Activated naive CD8-positive, alpha-beta T cell treated with anti-CD3 and anti-CD28 coated beads, Interleukin-2, amount 50 U/mL, for 24 hours (primary cell): Measurements from ENCODE around the gene COL5A1.

Source experiments
- ATAC-seq: fragments of 150-1000 bp; cut with Tn5 transposase; one replicate; pipeline ENCODE4 v1.10.0; 2021
- DNase-seq: peaks from one replicate; pipeline ENCODE4 v3.0.0; 2021
- H3K27ac Mint-ChIP-seq: one replicate; pipeline ENCODE4 v1.8.0; 2021; ENCODE audit warnings: mild to moderate bottlenecking, mixed read lengths
- H3K27me3 Mint-ChIP-seq: one replicate; pipeline ENCODE4 v1.8.0; 2021; ENCODE audit warnings: mixed read lengths
- H3K36me3 Mint-ChIP-seq: one replicate; pipeline ENCODE4 v1.8.0; 2021; ENCODE audit warnings: low read depth, mixed read lengths
- H3K4me1 Mint-ChIP-seq: one replicate; pipeline ENCODE4 v1.8.0; 2021; ENCODE audit warnings: mixed read lengths
- H3K4me3 Mint-ChIP-seq: one replicate; pipeline ENCODE4 v1.8.0; 2021; ENCODE audit warnings: mild to moderate bottlenecking, moderate library complexity, mixed read lengths
- H3K9me3 Mint-ChIP-seq: one replicate; pipeline ENCODE4 v1.8.0; 2021; ENCODE audit warnings: mixed read lengths

COL5A1 gene

GRCh38 chr9:134748591-134748990 is 107.0 kb downstream of the COL5A1 start:
- Mint-ChIP-seq H3K9me3 (peaks cover 5% of the 10 kb centered on the region), H3K4me3 (no peak overlapping the region), H3K4me1 (no peaks in the 10 kb centered on the region), H3K27me3 (no peaks in the 10 kb centered on the region), H3K36me3 (no peaks in the 10 kb centered on the region), H3K27ac (no peak overlapping the region)
- ATAC-seq, result no peak
- no peak for DNase-seq

GRCh38 chr9:134750450-134751155 is 109.0 kb downstream of the COL5A1 start:
- H3K4me3 Mint-ChIP-seq, result no peak overlapping the region
- H3K36me3 Mint-ChIP-seq, result no peaks in the 10 kb centered on the region
- no peaks in the 10 kb centered on the region for H3K27me3 Mint-ChIP-seq
- no peak for DNase-seq
- ATAC-seq, result no peak
- H3K4me1 Mint-ChIP-seq, result no peaks in the 10 kb centered on the region
- no peak overlapping the region for H3K27ac Mint-ChIP-seq
- H3K9me3 Mint-ChIP-seq, result peaks cover 5% of the 10 kb centered on the region

GRCh38 chr9:134751622-134752021 is 110.0 kb downstream of the COL5A1 start:
- DNase-seq (no peak), ATAC-seq (no peak)
- Mint-ChIP-seq H3K27ac (no peak overlapping the region), H3K4me3 (no peak overlapping the region), H3K9me3 (peaks cover 5% of the 10 kb centered on the region), H3K4me1 (no peaks in the 10 kb centered on the region), H3K36me3 (no peaks in the 10 kb centered on the region), H3K27me3 (no peaks in the 10 kb centered on the region)

GRCh38 chr9:134752471-134753168 is 111.0 kb downstream of the COL5A1 start:
- no peak for DNase-seq
- no peak overlapping the region for H3K27ac Mint-ChIP-seq
- no peak overlapping the region for H3K4me3 Mint-ChIP-seq
- ATAC-seq, result no peak
- no peaks in the 10 kb centered on the region for H3K4me1 Mint-ChIP-seq
- peaks cover 5% of the 10 kb centered on the region for H3K9me3 Mint-ChIP-seq
- H3K27me3 Mint-ChIP-seq, result no peaks in the 10 kb centered on the region
- H3K36me3 Mint-ChIP-seq, result no peaks in the 10 kb centered on the region

- no peaks in the 10 kb centered on the region for H3K27me3 Mint-ChIP-seq
- ATAC-seq (no peak), DNase-seq (no peak)
- H3K9me3 Mint-ChIP-seq, result peaks cover 2% of the 10 kb centered on the region
- no peak overlapping the region for H3K27ac Mint-ChIP-seq
- no peak overlapping the region for H3K4me3 Mint-ChIP-seq
- H3K4me1 Mint-ChIP-seq, result no peaks in the 10 kb centered on the region
- H3K36me3 Mint-ChIP-seq, result no peaks in the 10 kb centered on the region
Observed at GRCh38 chr9:134753191-134753590, 111.6 kb downstream of the COL5A1 start.

- ATAC-seq (no peak), DNase-seq (no peak)
- Mint-ChIP-seq H3K36me3 (no peaks in the 10 kb centered on the region), H3K27me3 (no peaks in the 10 kb centered on the region), H3K4me3 (no peak overlapping the region), H3K4me1 (no peaks in the 10 kb centered on the region), H3K27ac (no peak overlapping the region), H3K9me3 (no peaks in the 10 kb centered on the region)
Observed at GRCh38 chr9:134755221-134755907, 113.8 kb downstream of the COL5A1 start.

- DNase-seq, result no peak
- peaks cover 7% of the 10 kb centered on the region for H3K9me3 Mint-ChIP-seq
- no peak overlapping the region for H3K27ac Mint-ChIP-seq
- no peaks in the 10 kb centered on the region for H3K4me1 Mint-ChIP-seq
- H3K36me3 Mint-ChIP-seq, result no peaks in the 10 kb centered on the region
- H3K4me3 Mint-ChIP-seq, result no peak overlapping the region
- H3K27me3 Mint-ChIP-seq, result no peaks in the 10 kb centered on the region
- ATAC-seq, result no peak
Observed at GRCh38 chr9:134756098-134756497, 114.5 kb downstream of the COL5A1 start.

- DNase-seq (no peak), ATAC-seq (no peak)
- H3K36me3 Mint-ChIP-seq, result no peaks in the 10 kb centered on the region
- no peak overlapping the region for H3K27ac Mint-ChIP-seq
- H3K4me1 Mint-ChIP-seq, result no peaks in the 10 kb centered on the region
- H3K9me3 Mint-ChIP-seq, result peaks cover 9% of the 10 kb centered on the region
- no peaks in the 10 kb centered on the region for H3K27me3 Mint-ChIP-seq
- no peak overlapping the region for H3K4me3 Mint-ChIP-seq
Observed at GRCh38 chr9:134757216-134757975, 115.8 kb downstream of the COL5A1 start.

GRCh38 chr9:134758949-134759607 is 117.5 kb downstream of the COL5A1 start:
- Mint-ChIP-seq H3K4me3 (no peak overlapping the region), H3K9me3 (peaks cover 9% of the 10 kb centered on the region), H3K27ac (no peak overlapping the region), H3K27me3 (no peaks in the 10 kb centered on the region), H3K36me3 (no peaks in the 10 kb centered on the region), H3K4me1 (no peaks in the 10 kb centered on the region)
- no peak for DNase-seq
- no peak for ATAC-seq

GRCh38 chr9:134759913-134760312 is 118.3 kb downstream of the COL5A1 start:
- H3K27me3 Mint-ChIP-seq, result no peaks in the 10 kb centered on the region
- H3K4me1 Mint-ChIP-seq, result no peaks in the 10 kb centered on the region
- no peak for ATAC-seq
- no peak for DNase-seq
- no peak overlapping the region for H3K27ac Mint-ChIP-seq
- H3K9me3 Mint-ChIP-seq, result peaks cover 9% of the 10 kb centered on the region
- no peak overlapping the region for H3K4me3 Mint-ChIP-seq
- no peaks in the 10 kb centered on the region for H3K36me3 Mint-ChIP-seq

GRCh38 chr9:134760750-134761420 is 119.3 kb downstream of the COL5A1 start:
- Mint-ChIP-seq H3K27me3 (no peaks in the 10 kb centered on the region), H3K36me3 (no peaks in the 10 kb centered on the region), H3K4me3 (no peak overlapping the region), H3K9me3 (peaks cover 9% of the 10 kb centered on the region), H3K27ac (no peak overlapping the region), H3K4me1 (no peaks in the 10 kb centered on the region)
- no peak for ATAC-seq
- no peak for DNase-seq

GRCh38 chr9:134764473-134765269 is 123.1 kb downstream of the COL5A1 start:
- Mint-ChIP-seq H3K27me3 (peaks cover 2% of the 10 kb centered on the region), H3K4me1 (no peaks in the 10 kb centered on the region), H3K36me3 (no peaks in the 10 kb centered on the region), H3K9me3 (peaks cover 9% of the 10 kb centered on the region), H3K27ac (no peak overlapping the region), H3K4me3 (no peak overlapping the region)
- DNase-seq (no peak), ATAC-seq (no peak)

GRCh38 chr9:134765785-134766184 is 124.2 kb downstream of the COL5A1 start:
- no peaks in the 10 kb centered on the region for H3K36me3 Mint-ChIP-seq
- no peak overlapping the region for H3K4me3 Mint-ChIP-seq
- no peak overlapping the region for H3K27ac Mint-ChIP-seq
- H3K9me3 Mint-ChIP-seq, result peaks cover 5% of the 10 kb centered on the region
- peaks cover 2% of the 10 kb centered on the region for H3K27me3 Mint-ChIP-seq
- H3K4me1 Mint-ChIP-seq, result peaks cover 1% of the 10 kb centered on the region
- ATAC-seq, result no peak
- no peak for DNase-seq
